ENCODE results near the gene TAB2.

DNA sequence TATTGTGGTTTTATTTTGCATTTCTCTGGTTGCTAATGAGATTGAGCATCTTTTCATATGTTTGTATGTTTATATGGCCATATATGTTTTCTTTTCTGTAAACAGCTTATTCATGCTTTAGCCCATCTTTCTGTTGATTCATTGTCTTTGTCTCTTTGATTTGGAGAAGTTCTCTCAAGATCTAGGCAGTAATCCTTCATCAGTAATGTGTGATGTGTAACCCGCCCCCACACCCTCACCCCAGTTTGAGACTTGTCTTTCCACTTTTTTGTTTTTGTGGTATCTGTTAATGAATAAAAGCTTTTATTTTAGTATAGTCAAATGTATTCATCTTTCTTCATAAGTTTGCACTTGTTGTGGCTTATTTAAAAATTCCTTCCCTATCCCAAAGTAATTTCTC lies 141.3 kb downstream of the TAB2 start:
- TF ChIP-seq, protein P1, sequence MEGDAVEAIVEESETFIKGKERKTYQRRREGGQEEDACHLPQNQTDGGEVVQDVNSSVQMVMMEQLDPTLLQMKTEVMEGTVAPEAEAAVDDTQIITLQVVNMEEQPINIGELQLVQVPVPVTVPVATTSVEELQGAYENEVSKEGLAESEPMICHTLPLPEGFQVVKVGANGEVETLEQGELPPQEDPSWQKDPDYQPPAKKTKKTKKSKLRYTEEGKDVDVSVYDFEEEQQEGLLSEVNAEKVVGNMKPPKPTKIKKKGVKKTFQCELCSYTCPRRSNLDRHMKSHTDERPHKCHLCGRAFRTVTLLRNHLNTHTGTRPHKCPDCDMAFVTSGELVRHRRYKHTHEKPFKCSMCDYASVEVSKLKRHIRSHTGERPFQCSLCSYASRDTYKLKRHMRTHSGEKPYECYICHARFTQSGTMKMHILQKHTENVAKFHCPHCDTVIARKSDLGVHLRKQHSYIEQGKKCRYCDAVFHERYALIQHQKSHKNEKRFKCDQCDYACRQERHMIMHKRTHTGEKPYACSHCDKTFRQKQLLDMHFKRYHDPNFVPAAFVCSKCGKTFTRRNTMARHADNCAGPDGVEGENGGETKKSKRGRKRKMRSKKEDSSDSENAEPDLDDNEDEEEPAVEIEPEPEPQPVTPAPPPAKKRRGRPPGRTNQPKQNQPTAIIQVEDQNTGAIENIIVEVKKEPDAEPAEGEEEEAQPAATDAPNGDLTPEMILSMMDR (IDR thresholded peaks at IDR 0.05; ENCODE audit: insufficient read depth, low read depth, low read length) = no peak
- no peak for TF ChIP-seq EZH2 (IDR thresholded peaks at IDR 0.05; ENCODE audit: insufficient read depth, low read length)
